ENCODE results near the gene GOLGA6L1.
"Not testable (repeated sequence)": the region's sequence is repeated elsewhere in the genome, so short reads cannot be mapped to it uniquely, and the experiment has no call there.

DNA sequence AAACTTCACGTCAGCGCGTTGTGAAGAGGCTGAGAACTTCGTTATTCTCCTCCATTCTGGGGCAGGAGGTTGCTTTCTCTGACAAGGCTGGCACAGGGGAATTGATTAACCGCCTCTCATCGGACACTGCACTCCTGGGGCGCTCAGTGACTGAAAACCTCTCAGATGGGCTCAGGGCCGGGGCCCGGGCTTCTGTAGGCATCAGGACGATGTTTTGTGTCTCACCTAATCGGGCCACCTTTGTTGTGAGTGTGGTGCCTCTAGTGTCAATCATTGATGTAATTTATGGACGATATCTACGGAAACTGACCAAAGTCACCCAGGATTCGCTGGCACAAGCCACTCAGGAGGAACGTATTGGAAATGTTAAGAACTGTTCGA is 43.9 kb upstream of the GOLGA6L1 start:
- TF ChIP-seq, protein P1, sequence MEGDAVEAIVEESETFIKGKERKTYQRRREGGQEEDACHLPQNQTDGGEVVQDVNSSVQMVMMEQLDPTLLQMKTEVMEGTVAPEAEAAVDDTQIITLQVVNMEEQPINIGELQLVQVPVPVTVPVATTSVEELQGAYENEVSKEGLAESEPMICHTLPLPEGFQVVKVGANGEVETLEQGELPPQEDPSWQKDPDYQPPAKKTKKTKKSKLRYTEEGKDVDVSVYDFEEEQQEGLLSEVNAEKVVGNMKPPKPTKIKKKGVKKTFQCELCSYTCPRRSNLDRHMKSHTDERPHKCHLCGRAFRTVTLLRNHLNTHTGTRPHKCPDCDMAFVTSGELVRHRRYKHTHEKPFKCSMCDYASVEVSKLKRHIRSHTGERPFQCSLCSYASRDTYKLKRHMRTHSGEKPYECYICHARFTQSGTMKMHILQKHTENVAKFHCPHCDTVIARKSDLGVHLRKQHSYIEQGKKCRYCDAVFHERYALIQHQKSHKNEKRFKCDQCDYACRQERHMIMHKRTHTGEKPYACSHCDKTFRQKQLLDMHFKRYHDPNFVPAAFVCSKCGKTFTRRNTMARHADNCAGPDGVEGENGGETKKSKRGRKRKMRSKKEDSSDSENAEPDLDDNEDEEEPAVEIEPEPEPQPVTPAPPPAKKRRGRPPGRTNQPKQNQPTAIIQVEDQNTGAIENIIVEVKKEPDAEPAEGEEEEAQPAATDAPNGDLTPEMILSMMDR (optimal IDR thresholded peaks at IDR 0.05 in 1 of 3, IDR thresholded peaks at IDR 0.05 in 1 of 3, conservative IDR thresholded peaks at IDR 0.05 in 1 of 3; ENCODE audit: extremely low read depth in 1 of 3, insufficient read depth in 2 of 3, low read length in 3 of 3), result not testable (repeated sequence)
- TF ChIP-seq EZH2 (IDR thresholded peaks at IDR 0.05; ENCODE audit: low read length), result not testable (repeated sequence)

All from keratinocyte (primary cell).